Transverse colon (tissue), 4 donors: ENCODE results near the gene ACAN. TPM values are rescaled to one million over a fixed set of nuclear protein-coding genes. Genes with fewer than 3 reads are reported as not detected.

ENCODE experiments used
- DNase-seq: peaks from one replicate; pipeline ENCODE4 v3.0.0-alpha.2; 2019
- H3K27ac ChIP-seq, 4 donors: fragments of 200-600 bp; sonication (generic); 2 replicates each; pipeline ENCODE4 v1.5.1; 2016 to 2018; ENCODE audit warnings: inconsistent platforms in 4 of 4
- H3K27me3 ChIP-seq: fragments of 200-600 bp; sonication (generic); 2 replicates; pipeline ENCODE4 v1.5.1; 2017; ENCODE audit warnings: inconsistent platforms
- H3K36me3 ChIP-seq, 4 donors: fragments of 200-600 bp; sonication (generic); 2 replicates each; pipeline ENCODE4 v1.5.1; 2017 to 2019; ENCODE audit warnings: inconsistent platforms in 4 of 4
- H3K4me1 ChIP-seq, 4 donors: fragments of 200-600 bp; sonication (generic); 2 replicates each; pipeline ENCODE4 v1.5.1; 2017 to 2020; ENCODE audit warnings: inconsistent platforms in 4 of 4
- H3K4me3 ChIP-seq, 4 donors: fragments of 200-600 bp; sonication (generic); 1 replicate in 1 of 4; 2 replicates in 3 of 4; pipeline versions ENCODE4 v1.5.1 to v1.6.1; 2017 to 2019; ENCODE audit warnings: inconsistent platforms in 4 of 4
- H3K9me3 ChIP-seq, 2 donors: fragments of 200-600 bp; sonication (generic); 2 replicates each; pipeline ENCODE4 v1.5.1; 2017 to 2019; ENCODE audit warnings: inconsistent platforms in 2 of 2
- CTCF ChIP-seq, 5 experiments: fragments of 200-600 bp in 3 of 5; fragments of 450-650 bp in 2 of 5; sonication (generic) in 3 of 5; IDR thresholded peaks; 1 replicate in 2 of 5; 2 replicates in 3 of 5; pipeline ENCODE4 v1.5.1; 2016 to 2017; ENCODE audit warnings: antibody characterized with exemption in 5 of 5, inconsistent platforms in 3 of 5, mild to moderate bottlenecking in 2 of 5, moderate library complexity in 1 of 5
- EP300 ChIP-seq: sonication (generic); formaldehyde crosslinking; IDR thresholded peaks from one replicate; pipeline ENCODE4 v1.6.1; 2017; ENCODE audit warnings: antibody characterized with exemption, low read depth
- POLR2A ChIP-seq: fragments of 450-650 bp; IDR thresholded peaks from one replicate; pipeline ENCODE4 v1.6.1; 2016; ENCODE audit warnings: antibody characterized with exemption, mild to moderate bottlenecking, moderate library complexity
- POLR2AphosphoS5 ChIP-seq, 3 donors: sonication (generic); formaldehyde crosslinking; IDR thresholded peaks; one replicate each; pipeline ENCODE4 v1.6.1; 2016; ENCODE audit warnings: antibody characterized with exemption in 3 of 3
- WGBS, 2 donors: methylation state at CpG; one replicate each; pipeline ENCODE4 v1.1.5; 2018; ENCODE audit warnings: low coverage in 1 of 2; 5-methylcytosine and 5-hydroxymethylcytosine counted together
- in situ Hi-C, 4 donors: fragments of 200-750 bp; cut with MboI; loops; one replicate each; pipeline versions ENCODE4 v1.15.0 to v1.15.1; 2017; ENCODE audit warnings: low sequenced_read_pairs in 3 of 4, low pct_ligation_motif_present in 1 of 4, low pct_unique_long_range_greater_than_20kb in 1 of 4
- intact Hi-C: fragments of 100-400 bp; cut with DNase I; formaldehyde crosslinking; loops from one replicate; pipeline ENCODE4 v1.15.1; 2023; ENCODE audit warnings: low total_unique reads
- total RNA-seq, 4 donors: library from RNA; depleted of rRNA; stranded (reverse); fragments of >200 nt; gene quantifications; one replicate each; pipeline ENCODE4 v1.1.0, GENCODE V29; 2016

ACAN gene
- under 1 TPM in 1 of 4 donors, not detected in 3; 0.14 TPM for total RNA-seq

- no peaks in the 10 kb centered on the region for H3K36me3 ChIP-seq
- H3K4me3 ChIP-seq: peak within 1 kb of the TSS in 1 of 4 donors; percentile 18
- TF ChIP-seq POLR2A (no peak), CTCF (IDR thresholded peaks at IDR 0.05) (no peak)
- peaks cover 65% of the 10 kb centered on the region for H3K27me3 ChIP-seq
- peaks cover 0 to 3% (median 0%) of the 10 kb centered on the region in 4 donors for H3K4me1 ChIP-seq
- WGBS, 2 donors: 0 to 16% methylated on average over 4 to 12 of the region's 61 CpGs
- intact Hi-C loops: no loop called here
- no peak within 1 kb of the TSS for H3K27ac ChIP-seq
- in situ Hi-C loops: no loop called here
- no peaks in the 10 kb centered on the region for H3K9me3 ChIP-seq
- DNase-seq: no peak
These were observed at the start of gene ACAN for GRCh38 chr15:88803241-88803919. ACAN (plus strand) TSS chr15:88803436; CDS start chr15:88836207, 32,771 bp downstream.

GRCh38 chr15:88756521-88756920 is 46.7 kb upstream of the ACAN start:
- no peak for TF ChIP-seq EP300
- intact Hi-C loops: no loop called here
- in situ Hi-C loops: no loop called here
- H3K36me3 ChIP-seq: no peaks in the 10 kb centered on the region
- H3K27me3 ChIP-seq: no peaks in the 10 kb centered on the region
- no peaks in the 10 kb centered on the region for H3K4me1 ChIP-seq
- H3K4me3 ChIP-seq: no peak overlapping the region
- no peak for DNase-seq
- WGBS, 2 donors: 74 to 79% methylated on average over 4 of the region's 4 CpGs
- H3K27ac ChIP-seq: no peak overlapping the region
- no peaks in the 10 kb centered on the region for H3K9me3 ChIP-seq

- no peaks in the 10 kb centered on the region for H3K9me3 ChIP-seq
- H3K4me1 ChIP-seq: no peaks in the 10 kb centered on the region
- TF ChIP-seq CTCF (IDR thresholded peaks at IDR 0.05) (no peak), POLR2AphosphoS5 (IDR thresholded peaks at IDR 0.05) (no peak), POLR2A (no peak), EP300 (no peak)
- in situ Hi-C loops: no loop called here
- no peak overlapping the region for H3K4me3 ChIP-seq
- no peak overlapping the region for H3K27ac ChIP-seq
- intact Hi-C loops: no loop called here
- no peak for DNase-seq
- H3K27me3 ChIP-seq: no peaks in the 10 kb centered on the region
- 89 to 94% methylated on average over 3 of the region's 3 CpGs for WGBS, 2 donors
- no peaks in the 10 kb centered on the region for H3K36me3 ChIP-seq
These were observed 46.3 kb upstream of the ACAN start for GRCh38 chr15:88756921-88757320.

GRCh38 chr15:88759872-88760271 is 43.4 kb upstream of the ACAN start:
- in situ Hi-C loops (no loop called here), intact Hi-C loops (no loop called here)
- 24% methylated on average over 1 of the region's 1 CpG; no CpG with 5 or more reads in 1 of the 2 donors for WGBS, 2 donors

More at GRCh38 chr15:88759872-88760271, 43.4 kb upstream of the ACAN start:
- DNase-seq: no peak
- TF ChIP-seq POLR2AphosphoS5 (IDR thresholded peaks at IDR 0.05) (no peak), CTCF (IDR thresholded peaks at IDR 0.05) (no peak), POLR2A (no peak), EP300 (no peak)
- no peaks in the 10 kb centered on the region for H3K9me3 ChIP-seq
- H3K27me3 ChIP-seq: no peaks in the 10 kb centered on the region
- H3K36me3 ChIP-seq: no peaks in the 10 kb centered on the region
- no peak overlapping the region for H3K4me3 ChIP-seq
- no peaks in the 10 kb centered on the region for H3K4me1 ChIP-seq
- no peak overlapping the region for H3K27ac ChIP-seq
